Lower leg skin (tissue), 3 donors: ENCODE data around the gene WAPL.
"Not testable (repeated sequence)": the region's sequence is repeated elsewhere in the genome, so short reads cannot be mapped to it uniquely, and the experiment has no call there.

Experiments used
- POLR2A ChIP-seq, 2 donors: fragments of 450-650 bp; IDR thresholded peaks; one replicate each; pipeline ENCODE4 v1.6.1; 2016 to 2017; ENCODE audit warnings: antibody characterized with exemption in 2 of 2, mild to moderate bottlenecking in 1 of 2, moderate library complexity in 1 of 2
- TF ChIP-seq, protein P1 (sequence below), 3 donors: fragments of 450-650 bp; IDR thresholded peaks; one replicate each; pipeline ENCODE4 v1.5.1; 2016; ENCODE audit warnings: antibody characterized with exemption in 3 of 3, mild to moderate bottlenecking in 3 of 3, moderate library complexity in 2 of 3

DNA sequence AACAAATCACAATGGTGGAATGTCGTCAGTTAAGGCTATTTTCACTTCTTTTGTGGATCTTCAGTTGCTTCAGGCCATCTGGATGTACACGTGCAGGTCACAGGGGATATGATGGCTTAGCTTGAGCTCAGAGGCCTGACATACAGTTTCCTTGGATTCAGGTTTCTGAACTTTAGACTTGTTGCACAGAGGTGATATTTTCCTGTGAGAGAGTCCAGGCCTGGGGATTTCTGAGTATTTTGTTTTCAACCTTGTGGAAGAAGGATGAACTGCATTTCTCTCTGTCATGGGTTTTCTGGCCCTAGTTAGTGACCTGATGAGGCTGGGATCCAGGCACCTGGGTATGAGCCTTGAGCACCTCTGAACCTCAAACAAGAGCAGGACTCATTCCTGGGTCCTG, 44.9 kb upstream of the WAPL start:
- TF ChIP-seq, protein P1, sequence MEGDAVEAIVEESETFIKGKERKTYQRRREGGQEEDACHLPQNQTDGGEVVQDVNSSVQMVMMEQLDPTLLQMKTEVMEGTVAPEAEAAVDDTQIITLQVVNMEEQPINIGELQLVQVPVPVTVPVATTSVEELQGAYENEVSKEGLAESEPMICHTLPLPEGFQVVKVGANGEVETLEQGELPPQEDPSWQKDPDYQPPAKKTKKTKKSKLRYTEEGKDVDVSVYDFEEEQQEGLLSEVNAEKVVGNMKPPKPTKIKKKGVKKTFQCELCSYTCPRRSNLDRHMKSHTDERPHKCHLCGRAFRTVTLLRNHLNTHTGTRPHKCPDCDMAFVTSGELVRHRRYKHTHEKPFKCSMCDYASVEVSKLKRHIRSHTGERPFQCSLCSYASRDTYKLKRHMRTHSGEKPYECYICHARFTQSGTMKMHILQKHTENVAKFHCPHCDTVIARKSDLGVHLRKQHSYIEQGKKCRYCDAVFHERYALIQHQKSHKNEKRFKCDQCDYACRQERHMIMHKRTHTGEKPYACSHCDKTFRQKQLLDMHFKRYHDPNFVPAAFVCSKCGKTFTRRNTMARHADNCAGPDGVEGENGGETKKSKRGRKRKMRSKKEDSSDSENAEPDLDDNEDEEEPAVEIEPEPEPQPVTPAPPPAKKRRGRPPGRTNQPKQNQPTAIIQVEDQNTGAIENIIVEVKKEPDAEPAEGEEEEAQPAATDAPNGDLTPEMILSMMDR (IDR thresholded peaks at IDR 0.05): not testable (repeated sequence)
- TF ChIP-seq POLR2A (IDR thresholded peaks at IDR 0.05): not testable (repeated sequence)
